Neural crest cell (in vitro differentiated cells): Measurements from ENCODE around the gene CD72. TPM values are rescaled to one million over a fixed set of nuclear protein-coding genes. Genes with fewer than 3 reads are reported as not detected.

Source experiments
- DNase-seq: peaks from one replicate; pipeline ENCODE4 v3.0.0; 2021; ENCODE audit warnings: low read depth, mixed read lengths, low spot score
- H3K27ac Mint-ChIP-seq: one replicate; pipeline ENCODE4 v1.8.0; 2021; ENCODE audit warnings: mild to moderate bottlenecking, mixed read lengths; ENCODE audit not compliant: unreplicated experiment
- H3K27me3 Mint-ChIP-seq: 2 replicates; pipeline ENCODE4 v1.8.0; 2021; ENCODE audit warnings: low read depth, mild to moderate bottlenecking, mixed read lengths
- H3K36me3 Mint-ChIP-seq: 2 replicates; pipeline ENCODE4 v1.8.0; 2021; ENCODE audit warnings: low read depth, mild to moderate bottlenecking, mixed read lengths
- H3K4me1 Mint-ChIP-seq: 2 replicates; pipeline ENCODE4 v1.8.0; 2021; ENCODE audit warnings: mixed read lengths
- H3K4me3 Mint-ChIP-seq: one replicate; pipeline ENCODE4 v1.8.0; 2021; ENCODE audit warnings: mild to moderate bottlenecking, mixed read lengths
- H3K9me3 Mint-ChIP-seq: 2 replicates; pipeline ENCODE4 v1.8.0; 2021; ENCODE audit warnings: mixed read lengths
- CTCF ChIP-seq: fragments of 200-600 bp; sonication (generic); conservative IDR thresholded peaks from 2 replicates; pipeline ENCODE4 v1.5.0; 2021; ENCODE audit warnings: antibody characterized with exemption, mild to moderate bottlenecking
- total RNA-seq: library from RNA; stranded (reverse); gene quantifications from 2 replicates; pipeline ENCODE4 v1.2.1, GENCODE V29; 2021

Gene CD72
- total RNA-seq, 1 donor from 2014 or later: 1.4 TPM

GRCh38 chr9:35606726-35607125, 11.5 kb downstream of the CD72 start:
- Mint-ChIP-seq H3K36me3 (peaks cover 2% of the 10 kb centered on the region), H3K9me3 (peaks cover 2% of the 10 kb centered on the region), H3K4me3 (peak overlapping the region; percentile 67), H3K4me1 (peaks cover 34% of the 10 kb centered on the region), H3K27ac (no peak overlapping the region), H3K27me3 (peaks cover 2% of the 10 kb centered on the region)
- DNase-seq: no peak
- no peak for TF ChIP-seq CTCF

- no peak for TF ChIP-seq CTCF
- no peaks in the 10 kb centered on the region for H3K27me3 Mint-ChIP-seq
- peaks cover 2% of the 10 kb centered on the region for H3K9me3 Mint-ChIP-seq
- no peak for DNase-seq
- peaks cover 34% of the 10 kb centered on the region for H3K4me1 Mint-ChIP-seq
- peak overlapping the region; percentile 87 for H3K27ac Mint-ChIP-seq
- peak overlapping the region; percentile 92 for H3K4me3 Mint-ChIP-seq
- peaks cover 2% of the 10 kb centered on the region for H3K36me3 Mint-ChIP-seq
Observed at GRCh38 chr9:35606138-35606504, 12.1 kb downstream of the CD72 start.

GRCh38 chr9:35605351-35606137, 12.7 kb downstream of the CD72 start:
- DNase-seq: peak; percentile 8
- no peak for TF ChIP-seq CTCF

GRCh38 chr9:35604578-35605350, 13.4 kb downstream of the CD72 start, which contains the start of gene TESK1:
TESK1 (plus strand) TSS chr9:35605262; CDS start chr9:35605620, 358 bp downstream.
- TF ChIP-seq CTCF: no peak
- no peaks in the 10 kb centered on the region for H3K27me3 Mint-ChIP-seq
- peaks cover 2% of the 10 kb centered on the region for H3K36me3 Mint-ChIP-seq
- peaks cover 2% of the 10 kb centered on the region for H3K9me3 Mint-ChIP-seq
- peaks cover 34% of the 10 kb centered on the region for H3K4me1 Mint-ChIP-seq
- peak within 1 kb of the TSS; percentile 98 for H3K27ac Mint-ChIP-seq
- peak within 1 kb of the TSS; percentile 99 for H3K4me3 Mint-ChIP-seq
- DNase-seq: peak; percentile 64

More at GRCh38 chr9:35605351-35606137, 12.7 kb downstream of the CD72 start:
- Mint-ChIP-seq H3K27me3 (no peaks in the 10 kb centered on the region), H3K4me1 (peaks cover 34% of the 10 kb centered on the region), H3K27ac (no peak overlapping the region), H3K9me3 (peaks cover 2% of the 10 kb centered on the region), H3K36me3 (peaks cover 2% of the 10 kb centered on the region), H3K4me3 (peak overlapping the region; percentile 92)

GRCh38 chr9:35603986-35604577, 14.1 kb downstream of the CD72 start:
- peaks cover 34% of the 10 kb centered on the region for H3K4me1 Mint-ChIP-seq
- peak overlapping the region; percentile 98 for H3K27ac Mint-ChIP-seq
- peaks cover 2% of the 10 kb centered on the region for H3K9me3 Mint-ChIP-seq
- peak overlapping the region; percentile 99 for H3K4me3 Mint-ChIP-seq
- DNase-seq: peak; percentile 98
- H3K27me3 Mint-ChIP-seq: no peaks in the 10 kb centered on the region
- peaks cover 2% of the 10 kb centered on the region for H3K36me3 Mint-ChIP-seq
- peak; percentile 98 for TF ChIP-seq CTCF
